Raji (cell line): Measurements from ENCODE around the gene CD82.

Experiments used
- POLR2A ChIP-seq: IDR thresholded peaks from 2 replicates; pipeline ENCODE4 v1.6.1; 2011; ENCODE audit warnings: low read depth, low read length, control low read depth; ENCODE audit not compliant: insufficient read depth

The CD82 gene

DNA sequence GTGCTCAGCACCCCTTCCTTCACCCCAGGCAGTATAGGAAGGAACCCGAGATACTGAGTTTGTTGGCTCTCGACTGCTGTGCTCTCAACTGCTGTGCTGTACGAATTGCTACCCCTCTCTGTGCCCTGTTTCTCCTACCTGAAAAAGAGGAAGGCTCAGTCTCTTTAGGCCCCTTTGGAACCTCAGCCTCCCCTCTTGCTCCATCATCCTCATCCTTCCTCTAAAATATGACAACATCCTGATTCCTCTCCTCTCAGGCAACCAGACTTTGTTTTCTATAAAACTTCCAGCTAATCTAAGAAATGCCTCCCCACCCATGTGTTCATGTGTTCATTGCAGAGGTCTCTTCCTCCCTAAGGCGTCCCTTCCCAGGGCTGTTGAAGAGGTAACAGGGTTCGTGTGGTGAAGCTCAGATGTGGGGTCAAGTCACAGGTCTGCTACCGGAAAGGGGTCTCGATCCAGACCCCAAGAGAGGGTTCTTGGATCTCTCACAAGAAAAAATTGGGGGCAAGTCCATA lies 35.5 kb upstream of the CD82 start:
- TF ChIP-seq POLR2A, result no peak

DNA sequence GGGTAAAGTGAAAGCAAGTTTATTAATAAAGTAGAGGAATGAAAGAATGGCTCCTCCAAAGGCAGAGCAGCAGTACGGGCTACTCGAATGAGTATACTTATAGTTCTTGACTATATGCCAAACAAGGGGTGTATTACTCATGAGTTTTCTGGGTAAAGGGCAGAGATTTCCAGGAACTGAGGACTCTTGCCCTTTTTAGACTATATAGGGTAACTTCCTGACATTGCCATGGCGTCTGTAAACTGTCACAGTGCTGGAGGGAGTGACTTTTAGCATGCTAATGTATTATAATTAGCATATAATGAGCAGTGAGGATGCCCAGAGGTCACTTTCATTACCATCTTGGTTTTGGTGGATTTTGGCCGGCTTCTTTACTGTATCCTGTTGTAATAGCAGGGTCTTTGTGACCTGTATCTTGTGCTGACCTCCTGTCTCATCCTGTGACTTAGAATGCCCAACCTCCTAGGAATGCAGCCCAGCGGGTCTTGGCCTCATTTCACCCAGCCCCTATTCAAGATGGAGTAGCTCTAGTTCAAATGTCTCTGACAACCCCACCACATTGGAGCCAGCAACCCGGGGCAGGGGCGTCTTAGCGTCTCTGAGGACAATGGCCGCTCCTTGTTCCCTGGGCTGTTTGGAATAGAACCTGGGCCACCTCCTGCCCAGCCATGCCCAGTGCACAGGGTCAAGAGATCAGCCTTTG lies 34.9 kb upstream of the CD82 start:
- no peak for TF ChIP-seq POLR2A

DNA sequence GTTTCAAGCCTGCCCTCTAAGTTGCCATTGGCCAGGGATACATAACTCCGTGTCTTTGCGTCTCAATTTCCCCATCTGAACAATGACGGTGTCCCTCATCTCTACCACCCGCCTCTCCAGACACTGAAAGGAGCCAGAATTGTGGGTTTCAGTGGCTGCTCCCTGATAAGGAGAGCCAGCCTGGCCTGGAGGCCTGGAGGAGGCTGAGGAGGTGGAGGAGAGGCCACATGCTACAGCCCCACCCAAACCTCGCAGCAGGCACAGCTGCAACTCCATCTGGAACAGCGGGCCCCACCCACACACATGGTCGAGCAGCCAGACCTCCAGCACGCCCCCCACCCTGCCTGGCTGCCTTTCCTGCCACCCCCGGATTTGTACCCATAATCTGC lies 34.4 kb upstream of the CD82 start:
- no peak for TF ChIP-seq POLR2A

DNA sequence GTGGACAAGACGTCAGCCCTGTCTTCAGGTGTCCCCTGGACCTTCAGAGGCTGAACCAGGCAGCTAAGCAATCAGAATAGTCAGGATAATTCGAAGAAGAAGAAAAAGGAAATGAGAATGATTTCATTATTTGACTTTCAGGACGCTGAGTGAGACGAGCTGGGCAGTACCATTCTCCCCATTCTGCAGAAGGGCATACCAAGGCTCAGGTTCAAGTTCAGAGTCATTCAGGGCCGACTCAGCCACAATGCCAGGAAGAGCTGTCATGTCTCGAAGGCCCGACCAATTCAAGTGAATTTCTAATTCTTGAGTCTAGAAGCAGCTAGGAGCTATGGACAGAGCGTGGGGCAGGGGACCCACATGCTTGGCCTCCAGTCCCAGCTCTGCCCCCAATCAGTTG lies 33.8 kb upstream of the CD82 start:
- no peak for TF ChIP-seq POLR2A

DNA sequence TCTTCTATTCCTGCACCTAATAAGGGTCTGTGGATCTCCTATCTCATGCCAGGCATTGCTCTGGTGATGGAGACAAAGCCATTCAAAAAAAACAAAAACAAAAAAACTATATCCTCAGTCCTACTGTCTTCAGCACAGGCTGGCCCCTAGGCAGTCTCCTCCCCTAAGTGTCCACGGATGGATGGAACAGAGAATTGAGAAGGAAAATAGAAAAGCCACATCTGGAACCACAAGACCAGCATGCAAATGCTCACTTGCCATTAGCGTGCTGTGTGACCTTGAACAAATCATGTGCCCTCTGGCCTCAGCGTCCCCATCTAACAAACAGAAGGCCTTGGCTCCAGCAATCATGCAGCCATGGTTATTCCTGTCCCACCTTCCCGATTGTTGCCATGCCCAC lies 32.7 kb upstream of the CD82 start:
- no peak for TF ChIP-seq POLR2A

DNA sequence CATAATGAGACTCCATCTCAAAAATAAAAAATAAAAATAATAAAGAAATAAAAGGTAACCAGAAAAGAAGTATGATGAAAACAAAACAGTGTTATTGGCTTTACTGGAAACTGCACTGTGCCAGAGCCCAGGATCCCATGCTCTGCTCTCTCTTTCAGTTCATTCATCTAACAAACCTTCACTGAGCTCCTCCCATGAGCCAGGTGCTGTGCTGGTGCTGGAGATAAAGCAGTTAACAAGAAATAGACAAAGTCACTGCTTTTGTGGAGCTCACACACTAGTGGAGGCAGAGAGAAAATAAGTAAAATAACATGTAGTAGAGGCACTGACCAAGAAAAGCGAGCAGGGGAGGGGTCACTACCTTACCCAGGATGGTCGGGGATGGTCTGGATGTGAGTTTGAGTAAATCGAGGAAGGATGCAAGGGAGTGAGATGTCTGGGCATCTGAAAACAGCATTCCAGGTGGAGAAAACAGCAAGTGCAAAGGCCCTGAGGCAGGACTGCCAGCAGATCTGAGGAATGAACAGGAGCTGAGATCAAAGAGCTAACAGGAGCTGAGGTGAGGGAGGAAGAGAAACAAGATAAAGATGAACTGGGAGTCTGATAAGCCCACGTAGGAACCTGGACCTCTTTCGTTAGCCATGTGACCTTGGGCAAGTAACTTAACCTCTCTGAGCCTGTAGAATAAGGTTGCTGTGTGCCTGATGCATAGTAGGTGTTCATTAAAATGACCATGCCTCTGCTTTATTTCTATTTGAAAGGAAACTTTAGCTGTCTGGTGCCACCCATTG lies 31.3 kb upstream of the CD82 start:
- no peak for TF ChIP-seq POLR2A

DNA sequence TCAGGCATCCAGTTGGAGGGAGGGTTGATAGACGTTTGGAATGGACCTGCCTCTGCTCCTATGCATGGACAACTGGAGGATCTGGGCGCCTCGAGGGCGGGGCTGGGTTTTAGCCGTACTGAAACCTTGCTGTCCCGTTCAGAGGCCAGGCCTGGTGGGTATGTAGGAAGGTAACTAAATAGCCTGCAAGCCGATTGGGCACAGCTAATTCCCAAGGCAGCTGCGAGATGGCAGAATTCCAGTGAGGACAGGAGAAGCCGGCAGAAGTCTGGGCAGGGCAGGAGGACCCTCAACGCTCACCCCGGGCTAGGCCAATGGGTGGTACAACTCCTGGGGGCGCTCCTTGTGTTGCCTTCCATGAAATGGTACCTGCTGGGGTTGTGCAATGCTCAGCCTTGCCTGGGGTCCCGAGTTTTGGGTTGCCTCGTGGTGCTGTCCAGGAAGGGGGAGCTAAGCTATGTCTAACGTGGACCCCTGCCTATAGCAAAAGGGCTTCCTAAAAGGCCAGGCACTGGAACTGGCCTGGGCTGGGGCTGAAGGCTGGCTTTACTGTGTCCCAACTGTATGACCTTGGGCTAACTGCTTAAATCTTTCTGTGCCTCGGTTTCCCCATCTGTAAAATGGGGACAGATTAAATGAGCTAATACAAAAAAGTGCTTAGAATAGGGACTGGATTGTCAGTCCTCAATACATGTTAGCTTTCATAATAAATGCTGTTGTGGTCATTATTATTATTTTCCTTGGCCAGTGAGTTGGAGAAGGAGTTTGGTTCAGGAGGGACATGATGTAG lies 30.1 kb upstream of the CD82 start:
- TF ChIP-seq POLR2A, result no peak

DNA sequence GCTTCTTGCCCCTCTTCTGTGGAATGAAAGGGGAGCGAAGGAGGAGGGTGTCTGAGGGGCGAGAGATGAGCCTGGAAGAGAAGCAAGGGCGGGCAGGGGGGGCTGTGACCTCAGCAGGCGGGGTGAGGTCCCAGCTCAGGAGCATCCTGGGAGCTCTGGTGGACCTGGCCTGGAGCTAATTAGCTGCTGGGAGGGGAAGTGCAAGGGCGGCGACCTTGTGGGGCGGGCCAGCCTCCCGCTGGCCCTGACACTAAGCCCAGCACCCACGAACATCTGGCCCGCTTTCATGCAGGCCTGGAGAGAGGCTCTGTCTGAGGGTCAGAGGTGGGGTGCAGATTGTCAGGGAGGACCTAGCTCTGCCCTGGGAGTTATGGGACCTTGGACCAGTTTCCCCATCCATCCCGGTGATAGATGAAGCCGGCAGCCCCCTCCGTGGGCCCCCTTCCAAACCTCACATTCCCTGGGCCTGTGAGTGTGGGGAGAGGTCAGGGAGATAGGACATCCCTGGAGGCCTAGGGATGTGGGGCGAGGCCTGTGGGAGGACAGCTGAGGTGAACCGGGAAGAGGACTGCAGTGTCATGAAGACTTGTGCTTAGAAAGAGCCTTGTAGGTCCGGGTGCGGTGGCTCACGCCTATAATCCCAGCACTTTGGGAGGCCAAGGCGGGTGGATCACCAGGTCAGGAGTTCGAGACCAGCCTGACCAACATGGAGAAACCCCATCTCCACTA lies 28.5 kb upstream of the CD82 start:
- no peak for TF ChIP-seq POLR2A

DNA sequence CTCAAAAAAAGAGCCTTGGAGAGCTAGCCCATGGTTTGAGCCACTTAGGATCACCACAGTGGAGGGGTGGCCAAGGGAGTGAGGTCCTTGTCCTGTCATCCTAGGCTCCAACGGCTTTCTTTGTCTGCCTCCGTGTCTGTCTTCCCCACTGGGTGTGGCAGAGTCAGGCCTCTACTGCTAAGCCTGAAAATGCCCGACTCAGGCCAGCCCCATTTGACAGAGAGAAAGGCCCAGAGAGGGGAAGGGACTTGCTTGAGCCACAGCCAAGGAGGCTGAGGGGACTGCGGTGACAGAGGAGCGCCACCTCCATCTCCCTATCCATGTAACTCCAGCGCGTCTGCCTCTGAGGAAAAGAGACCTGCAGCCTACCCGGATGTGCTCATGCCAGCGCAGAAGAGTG lies 27.8 kb upstream of the CD82 start:
- no peak for TF ChIP-seq POLR2A

DNA sequence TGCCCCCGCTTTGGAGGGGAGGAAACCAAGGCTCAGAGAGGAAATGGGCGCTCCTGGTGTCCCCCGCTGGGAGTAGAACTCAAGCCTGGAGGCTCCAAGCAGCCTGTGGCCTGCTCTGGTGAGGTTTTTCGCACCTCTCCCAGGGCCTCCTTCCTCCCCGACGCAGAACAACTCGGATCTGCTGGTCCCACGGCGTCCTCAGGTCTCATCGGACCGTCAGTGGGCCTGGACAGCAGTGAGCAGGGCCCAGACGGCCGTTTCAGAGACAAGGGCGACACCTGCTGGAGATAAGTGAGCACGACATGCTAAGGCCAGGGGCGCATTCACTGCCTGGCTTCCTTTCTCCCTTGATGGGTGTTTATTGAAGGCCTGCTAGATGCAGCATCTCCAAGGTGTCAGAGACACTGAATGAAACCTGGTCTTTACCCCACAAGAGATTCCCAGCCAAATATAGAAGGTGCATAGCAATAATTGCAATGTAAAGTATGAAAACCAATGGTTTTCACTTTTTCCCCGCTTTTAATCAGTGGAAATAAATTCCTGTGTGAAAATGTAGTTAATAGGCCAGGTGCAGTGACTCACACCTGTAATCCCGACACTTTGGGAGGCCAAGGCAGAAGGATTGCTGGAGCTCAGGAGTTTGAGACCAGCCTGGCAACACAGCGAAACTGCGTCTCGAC lies 26.9 kb upstream of the CD82 start:
- no peak for TF ChIP-seq POLR2A

DNA sequence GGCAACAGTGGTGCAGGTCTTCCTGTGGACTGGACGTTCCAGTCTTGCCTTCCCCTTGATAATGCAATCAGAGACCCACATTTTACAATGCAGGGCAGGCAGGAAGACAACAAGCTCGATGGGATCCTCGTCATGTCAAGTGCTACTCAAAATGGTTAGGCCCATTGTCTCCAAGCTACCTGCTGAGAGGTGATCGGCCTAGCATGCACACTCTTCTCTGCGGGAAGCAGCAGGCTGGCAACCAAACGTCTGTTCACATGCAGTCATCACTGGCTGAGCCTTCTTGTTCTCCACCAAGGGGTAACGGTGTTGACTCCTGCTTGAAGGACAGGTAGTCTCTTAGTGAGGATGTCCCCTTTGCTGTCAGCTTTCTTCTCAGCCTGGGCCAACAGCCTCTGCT lies 25.5 kb upstream of the CD82 start:
- TF ChIP-seq POLR2A, result no peak

DNA sequence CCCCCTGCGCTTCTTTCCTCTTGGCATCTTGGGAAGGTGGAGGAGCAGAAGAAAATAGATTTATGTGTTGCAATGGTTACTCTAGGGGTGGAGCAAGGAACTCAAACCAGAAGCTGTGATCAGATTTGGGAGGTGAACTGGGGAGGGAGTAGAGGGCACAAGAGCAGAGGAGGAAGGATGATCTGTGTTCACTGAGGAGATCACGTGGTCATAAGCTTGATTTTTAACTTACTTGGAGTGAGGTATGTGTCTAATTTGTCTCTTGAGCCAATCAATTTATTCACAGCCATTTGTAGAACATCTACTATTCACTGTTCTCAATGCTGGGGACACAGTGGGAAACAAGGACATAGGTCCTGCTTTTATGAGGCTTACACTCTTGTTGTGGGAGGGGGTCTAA lies 24.8 kb upstream of the CD82 start:
- TF ChIP-seq POLR2A, result no peak

DNA sequence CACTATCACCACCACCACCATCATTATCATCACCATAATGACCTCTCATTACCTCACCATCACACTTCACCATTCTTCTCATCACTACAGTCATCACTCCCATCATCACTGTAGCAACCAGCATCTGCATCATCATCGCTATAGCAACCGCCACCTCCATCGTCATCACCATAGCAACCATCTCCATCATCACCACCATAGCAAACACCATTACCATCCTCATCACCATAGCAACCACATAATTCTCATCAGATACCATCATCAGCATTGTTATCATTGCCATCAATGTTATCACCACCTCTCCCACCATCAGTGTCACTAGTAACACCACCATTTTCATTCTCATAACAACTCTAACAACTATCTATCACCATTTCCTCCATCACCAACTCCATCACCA lies 23.1 kb upstream of the CD82 start:
- no peak for TF ChIP-seq POLR2A

DNA sequence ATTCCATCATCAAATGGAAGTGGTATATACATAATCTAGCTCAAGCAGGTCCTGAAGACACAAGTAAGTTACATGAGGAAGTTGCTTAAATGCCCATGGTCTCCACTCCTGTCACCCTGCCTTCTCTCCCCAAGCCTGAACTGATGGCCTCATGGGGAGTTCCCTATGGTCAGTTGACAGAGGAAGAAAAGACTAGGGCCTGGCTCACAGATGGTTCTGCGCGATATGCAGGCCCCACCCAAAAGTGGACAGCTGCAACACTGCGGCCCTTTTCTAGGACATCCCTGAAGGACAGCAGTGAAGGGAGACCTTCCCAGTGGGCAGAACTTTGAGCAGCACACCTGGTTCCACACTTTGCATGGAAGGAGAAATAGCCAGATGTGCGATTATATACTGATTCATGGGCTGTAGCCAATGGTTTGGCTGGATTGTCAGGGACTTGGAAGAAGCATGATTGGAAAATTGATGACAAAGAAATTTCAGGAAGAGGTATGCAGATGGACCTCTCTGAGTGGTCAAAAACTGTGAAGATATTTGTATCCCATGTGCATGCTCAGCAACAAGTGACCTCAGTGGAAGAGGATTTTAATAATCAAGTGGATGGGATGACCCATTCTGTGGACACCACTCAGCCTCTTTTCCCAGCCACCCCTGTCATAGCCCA lies 17.3 kb upstream of the CD82 start:
- no peak for TF ChIP-seq POLR2A
